Thoracic aorta (tissue), 2 donors: Measurements from ENCODE around the gene NINJ2. TPM values are rescaled to one million over a fixed set of nuclear protein-coding genes. Genes with fewer than 3 reads are reported as not detected.

Experiments used
- ATAC-seq: fragments of 150-250 bp; one replicate; pipeline ENCODE4 v1.8.0; 2017; ENCODE audit warnings: low read depth; ENCODE audit not compliant: insufficient number of reproducible peaks, low FRiP score
- DNase-seq: peaks from one replicate; pipeline ENCODE4 v3.0.0-alpha.2; 2020; ENCODE audit warnings: low spot score
- H3K27ac ChIP-seq, 2 donors: fragments of 200-600 bp; sonication (generic); 1 replicate in 1 of 2; 2 replicates in 1 of 2; pipeline ENCODE4 v1.5.1; 2016; ENCODE audit warnings: mild to moderate bottlenecking in 2 of 2, moderate library complexity in 2 of 2
- H3K27me3 ChIP-seq: fragments of 200-600 bp; sonication (generic); replicated peaks from 2 replicates; pipeline ENCODE4 v1.6.0; 2016; ENCODE audit warnings: mild to moderate bottlenecking; ENCODE audit not compliant: insufficient read depth
- H3K36me3 ChIP-seq: fragments of 200-600 bp; sonication (generic); one replicate; pipeline ENCODE4 v1.5.1; 2016
- H3K4me1 ChIP-seq, 2 donors: fragments of 200-600 bp; sonication (generic); 1 replicate in 1 of 2; 2 replicates in 1 of 2; pipeline versions ENCODE4 v1.5.1 to v1.6.0; 2016; ENCODE audit warnings: low read depth in 2 of 2, mild to moderate bottlenecking in 1 of 2; ENCODE audit not compliant: control insufficient read depth in 1 of 2
- H3K4me3 ChIP-seq: fragments of 200-600 bp; sonication (generic); 2 replicates; pipeline ENCODE4 v1.5.1; 2016; ENCODE audit warnings: mild to moderate bottlenecking
- H3K9me3 ChIP-seq: fragments of 200-600 bp; sonication (generic); 2 replicates; pipeline ENCODE4 v1.5.1; 2016
- total RNA-seq, 2 donors: library from RNA; depleted of rRNA; stranded (reverse); fragments of >200 nt; gene quantifications; one replicate each; pipeline versions ENCODE4 v1.1.0 to v1.2.3, GENCODE V29; 2016
- TF ChIP-seq, protein P1 (sequence below): fragments of 200-600 bp; sonication (generic); IDR thresholded peaks from one replicate; pipeline ENCODE4 v1.5.1; 2019; ENCODE audit warnings: antibody characterized with exemption

NINJ2 gene
- total RNA-seq, 2 donors from 2014 or later = 2.4 to 5.3 TPM

DNA sequence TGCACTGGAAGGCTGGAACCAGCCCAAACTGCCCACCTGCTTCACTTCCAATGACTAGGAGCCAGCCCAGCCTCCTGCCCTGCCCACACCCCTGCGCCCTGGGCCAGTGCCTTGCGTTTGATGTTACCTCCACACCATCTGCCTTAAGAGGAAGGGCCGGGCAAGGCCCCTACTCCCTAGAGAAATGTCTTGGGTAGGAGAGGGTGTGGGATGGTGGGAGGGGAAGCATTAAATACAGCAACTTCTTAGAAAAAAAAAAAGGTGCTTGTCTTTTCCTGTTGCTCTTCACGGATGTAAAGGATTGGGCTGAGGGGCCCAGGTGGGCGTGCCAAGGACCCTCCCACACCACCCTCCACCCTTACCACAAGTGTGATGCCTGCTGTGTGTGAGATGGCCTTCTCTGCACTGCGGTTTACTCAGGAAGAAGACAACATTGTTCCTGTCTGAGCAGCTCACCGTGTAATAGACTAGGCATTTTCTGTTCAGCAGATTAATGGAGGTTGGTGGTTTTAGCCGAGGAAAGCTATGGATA is 99.9 kb downstream of the NINJ2 start:
- TF ChIP-seq, protein P1, sequence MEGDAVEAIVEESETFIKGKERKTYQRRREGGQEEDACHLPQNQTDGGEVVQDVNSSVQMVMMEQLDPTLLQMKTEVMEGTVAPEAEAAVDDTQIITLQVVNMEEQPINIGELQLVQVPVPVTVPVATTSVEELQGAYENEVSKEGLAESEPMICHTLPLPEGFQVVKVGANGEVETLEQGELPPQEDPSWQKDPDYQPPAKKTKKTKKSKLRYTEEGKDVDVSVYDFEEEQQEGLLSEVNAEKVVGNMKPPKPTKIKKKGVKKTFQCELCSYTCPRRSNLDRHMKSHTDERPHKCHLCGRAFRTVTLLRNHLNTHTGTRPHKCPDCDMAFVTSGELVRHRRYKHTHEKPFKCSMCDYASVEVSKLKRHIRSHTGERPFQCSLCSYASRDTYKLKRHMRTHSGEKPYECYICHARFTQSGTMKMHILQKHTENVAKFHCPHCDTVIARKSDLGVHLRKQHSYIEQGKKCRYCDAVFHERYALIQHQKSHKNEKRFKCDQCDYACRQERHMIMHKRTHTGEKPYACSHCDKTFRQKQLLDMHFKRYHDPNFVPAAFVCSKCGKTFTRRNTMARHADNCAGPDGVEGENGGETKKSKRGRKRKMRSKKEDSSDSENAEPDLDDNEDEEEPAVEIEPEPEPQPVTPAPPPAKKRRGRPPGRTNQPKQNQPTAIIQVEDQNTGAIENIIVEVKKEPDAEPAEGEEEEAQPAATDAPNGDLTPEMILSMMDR = no peak
- no peak for DNase-seq
- H3K4me3 ChIP-seq = no peak overlapping the region
- peaks cover 5% of the 10 kb centered on the region for H3K36me3 ChIP-seq
- H3K27ac ChIP-seq = peak overlapping the region; percentile 8 to 14
- peaks cover 5 to 16% of the 10 kb centered on the region in 2 donors for H3K4me1 ChIP-seq
- ATAC-seq = no peak
- H3K27me3 ChIP-seq = no peaks in the 10 kb centered on the region
- H3K9me3 ChIP-seq = no peaks in the 10 kb centered on the region

DNA sequence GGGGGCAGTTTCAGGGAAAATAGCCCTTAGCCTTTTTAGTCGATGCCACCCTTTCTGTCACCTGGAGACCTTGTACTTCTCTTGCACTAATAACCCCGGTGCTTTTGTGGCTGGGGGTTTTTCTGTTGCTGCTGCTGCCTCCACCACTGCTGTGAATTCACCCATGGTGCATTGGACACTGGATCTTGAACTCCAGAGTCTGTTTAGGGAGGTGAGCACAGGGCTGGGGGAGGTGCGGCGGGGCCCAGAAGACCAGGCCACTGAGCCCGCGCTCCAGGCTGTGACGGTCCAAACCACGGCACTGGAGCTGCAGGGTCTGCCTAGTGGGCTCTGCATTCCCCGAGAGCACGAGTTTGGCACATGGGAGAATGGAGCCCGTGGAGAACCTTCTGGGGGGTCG is 100.6 kb downstream of the NINJ2 start:
- Histone ChIP-seq H3K4me3 (no peak overlapping the region), H3K27ac (no peak overlapping the region), H3K27me3 (no peaks in the 10 kb centered on the region), H3K9me3 (no peaks in the 10 kb centered on the region), H3K4me1 (peaks cover 5 to 16% of the 10 kb centered on the region in 2 donors), H3K36me3 (peaks cover 5% of the 10 kb centered on the region)
- DNase-seq (no peak), ATAC-seq (no peak)
- TF ChIP-seq, protein P1 = no peak

DNA sequence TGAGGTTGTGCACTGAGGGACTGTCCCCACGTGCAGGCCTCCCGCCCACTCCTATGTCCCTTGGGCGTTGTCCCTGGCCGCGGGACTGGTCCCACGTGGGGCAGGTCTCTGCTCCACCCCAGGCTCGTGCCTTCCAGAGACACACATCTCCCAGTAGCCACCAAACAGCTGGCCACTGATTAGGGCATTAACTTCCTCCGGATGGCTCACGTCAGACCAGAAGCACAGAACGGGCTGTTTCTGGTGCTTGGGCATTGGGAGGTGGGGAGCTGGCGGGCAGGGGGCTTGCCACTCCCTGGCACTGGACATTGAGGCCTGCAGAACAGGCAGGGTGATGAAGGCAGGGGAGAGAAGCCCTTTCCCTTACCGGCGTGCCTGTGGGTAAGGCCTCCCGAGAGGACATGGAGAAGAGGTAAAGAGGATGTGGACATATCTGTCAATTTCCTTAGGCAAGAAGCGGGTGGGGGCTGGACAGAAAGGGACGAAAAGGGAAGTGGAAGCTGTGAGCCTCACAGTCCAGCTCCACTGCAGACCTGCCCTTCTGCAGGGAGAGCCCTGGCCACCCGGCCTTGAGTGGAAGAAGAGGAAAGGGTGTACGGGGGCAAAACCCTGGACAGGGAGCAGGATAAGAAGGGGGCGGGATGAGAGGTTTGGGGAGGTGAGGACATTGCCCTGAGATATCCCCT is 101.2 kb downstream of the NINJ2 start:
- Histone ChIP-seq H3K9me3 (no peaks in the 10 kb centered on the region), H3K36me3 (peaks cover 5% of the 10 kb centered on the region), H3K27me3 (no peaks in the 10 kb centered on the region), H3K4me1 (peaks cover 5 to 16% of the 10 kb centered on the region in 2 donors), H3K27ac (peak overlapping the region in 1 of 2 donors; percentile 12), H3K4me3 (peak overlapping the region; percentile 47)
- TF ChIP-seq, protein P1 = no peak
- no peak for DNase-seq
- ATAC-seq = no peak

DNA sequence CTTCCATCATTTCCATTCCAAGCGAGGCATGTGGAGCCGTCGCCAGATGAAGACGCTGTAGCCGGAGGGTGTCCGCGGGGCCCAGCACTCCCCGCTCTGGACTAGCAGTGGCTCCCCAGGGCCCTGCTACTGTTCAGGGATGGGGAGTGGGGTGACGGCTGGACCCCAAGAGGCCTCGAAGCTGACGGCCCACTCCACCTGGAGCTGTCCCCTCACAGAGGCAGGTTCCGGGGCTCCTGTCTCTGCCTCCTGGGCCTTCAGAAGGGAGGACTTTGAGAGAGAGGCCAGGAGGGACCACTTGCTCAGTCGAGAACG is 101.9 kb downstream of the NINJ2 start:
- H3K9me3 ChIP-seq = no peaks in the 10 kb centered on the region
- ATAC-seq (no peak), DNase-seq (no peak)
- peaks cover 5 to 16% of the 10 kb centered on the region in 2 donors for H3K4me1 ChIP-seq
- TF ChIP-seq, protein P1 = no peak
- peaks cover 8% of the 10 kb centered on the region for H3K36me3 ChIP-seq
- H3K27ac ChIP-seq = peak overlapping the region in 1 of 2 donors; percentile 12
- H3K27me3 ChIP-seq = no peaks in the 10 kb centered on the region
- no peak overlapping the region for H3K4me3 ChIP-seq

DNA sequence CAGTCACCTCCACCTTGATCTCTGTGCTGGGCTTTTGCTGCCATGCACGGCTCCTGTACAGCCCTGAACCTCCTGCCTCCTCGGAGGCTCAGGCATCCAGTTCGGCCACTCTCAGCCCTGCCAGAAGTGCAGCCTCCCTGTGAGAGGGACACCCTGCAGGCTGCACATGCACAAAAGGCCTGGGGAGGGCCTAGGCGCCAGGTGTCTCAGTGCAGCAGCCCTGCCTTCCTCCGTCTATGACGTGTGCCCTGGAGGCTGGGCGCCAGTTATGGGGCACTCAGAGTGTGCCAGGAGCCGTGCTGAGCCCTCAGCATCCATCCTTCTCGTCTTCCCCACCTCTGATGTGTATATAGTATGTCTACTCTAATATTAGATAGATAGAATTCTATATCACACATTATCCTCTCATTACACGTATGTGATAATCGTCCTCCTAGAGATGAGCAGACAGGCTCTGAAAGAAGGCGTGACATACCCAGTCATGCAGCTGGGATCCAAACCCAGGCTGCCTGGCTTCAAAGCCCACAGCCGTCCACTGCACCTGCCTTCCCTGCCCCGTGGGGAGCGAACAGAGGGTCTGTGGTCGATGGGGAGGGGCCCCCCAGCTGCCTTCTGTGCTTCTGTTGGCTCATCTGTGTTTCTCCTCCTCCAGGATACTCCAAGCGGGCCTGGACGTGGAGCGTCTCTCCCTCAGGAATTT is 102.4 kb downstream of the NINJ2 start:
- H3K4me3 ChIP-seq = no peak overlapping the region
- no peak for DNase-seq
- peaks cover 5 to 16% of the 10 kb centered on the region in 2 donors for H3K4me1 ChIP-seq
- ATAC-seq = no peak
- no peaks in the 10 kb centered on the region for H3K9me3 ChIP-seq
- H3K36me3 ChIP-seq = peaks cover 8% of the 10 kb centered on the region
- H3K27ac ChIP-seq = no peak overlapping the region
- TF ChIP-seq, protein P1 = no peak
- no peaks in the 10 kb centered on the region for H3K27me3 ChIP-seq
